ENCODE measurements around the gene RHBDF1. TPM values are rescaled to one million over a fixed set of nuclear protein-coding genes. Genes with fewer than 3 reads are reported as not detected.

The RHBDF1 gene
- total RNA-seq, 1 donor from 2014 or later: 46.5 TPM

DNA sequence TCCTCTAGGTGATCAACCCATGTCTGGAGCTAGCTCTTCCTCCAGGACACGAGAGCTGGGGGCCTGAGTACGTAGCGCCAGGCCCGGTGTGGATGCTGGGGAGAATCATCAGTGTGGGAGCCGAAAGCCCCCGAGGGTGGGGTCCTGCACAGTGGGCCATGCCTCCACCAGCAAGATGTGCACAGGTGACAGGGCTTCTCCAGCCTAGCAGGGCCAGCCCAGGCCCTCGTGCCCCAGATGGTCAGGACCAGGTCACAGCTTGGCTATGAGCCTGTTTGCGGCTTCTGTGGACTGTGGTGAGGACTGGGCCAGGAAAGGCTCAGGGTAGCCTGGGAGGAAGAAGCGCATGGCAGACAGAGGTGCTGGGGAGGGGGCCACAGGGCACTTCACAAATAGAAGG, 13.4 kb upstream of the RHBDF1 start:
- Mint-ChIP-seq H3K36me3 (ENCODE audit: low read depth) (no peaks in the 10 kb centered on the region), H3K27ac (ENCODE audit: unreplicated experiment) (no peak overlapping the region), H3K9me3 (no peaks in the 10 kb centered on the region), H3K4me1 (peaks cover 6% of the 10 kb centered on the region), H3K27me3 (ENCODE audit: low read depth) (no peaks in the 10 kb centered on the region), H3K4me3 (no peak overlapping the region)
- TF ChIP-seq CTCF (conservative IDR thresholded peaks at IDR 0.05): no peak
- DNase-seq (ENCODE audit: low read depth, low spot score): no peak

DNA sequence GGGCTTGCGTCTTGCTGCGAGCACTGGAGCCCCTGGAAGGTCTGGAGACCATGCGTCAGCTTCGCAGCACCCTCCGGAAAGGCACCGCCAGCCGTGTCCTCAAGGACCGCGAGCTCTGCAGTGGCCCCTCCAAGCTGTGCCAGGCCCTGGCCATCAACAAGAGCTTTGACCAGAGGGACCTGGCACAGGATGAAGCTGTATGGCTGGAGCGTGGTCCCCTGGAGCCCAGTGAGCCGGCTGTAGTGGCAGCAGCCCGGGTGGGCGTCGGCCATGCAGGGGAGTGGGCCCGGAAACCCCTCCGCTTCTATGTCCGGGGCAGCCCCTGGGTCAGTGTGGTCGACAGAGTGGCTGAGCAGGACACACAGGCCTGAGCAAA, 13.0 kb upstream of the RHBDF1 start:
- DNase-seq (ENCODE audit: low read depth, low spot score): no peak
- no peaks in the 10 kb centered on the region for H3K9me3 Mint-ChIP-seq
- H3K27ac Mint-ChIP-seq (ENCODE audit: unreplicated experiment): no peak overlapping the region
- H3K36me3 Mint-ChIP-seq (ENCODE audit: low read depth): no peaks in the 10 kb centered on the region
- TF ChIP-seq CTCF (conservative IDR thresholded peaks at IDR 0.05): no peak
- no peak overlapping the region for H3K4me3 Mint-ChIP-seq
- H3K27me3 Mint-ChIP-seq (ENCODE audit: low read depth): no peaks in the 10 kb centered on the region
- peaks cover 6% of the 10 kb centered on the region for H3K4me1 Mint-ChIP-seq

GRCh38 chr16:84718-85406, 12.4 kb upstream of the RHBDF1 start:
- peak overlapping the region; percentile 41 for H3K4me3 Mint-ChIP-seq
- H3K27ac Mint-ChIP-seq (ENCODE audit: unreplicated experiment): peak overlapping the region; percentile 50
- H3K27me3 Mint-ChIP-seq (ENCODE audit: low read depth): no peaks in the 10 kb centered on the region
- no peaks in the 10 kb centered on the region for H3K36me3 Mint-ChIP-seq (ENCODE audit: low read depth)
- DNase-seq (ENCODE audit: low read depth, low spot score): no peak
- no peaks in the 10 kb centered on the region for H3K9me3 Mint-ChIP-seq
- peaks cover 6% of the 10 kb centered on the region for H3K4me1 Mint-ChIP-seq
- TF ChIP-seq CTCF (conservative IDR thresholded peaks at IDR 0.05): no peak

DNA sequence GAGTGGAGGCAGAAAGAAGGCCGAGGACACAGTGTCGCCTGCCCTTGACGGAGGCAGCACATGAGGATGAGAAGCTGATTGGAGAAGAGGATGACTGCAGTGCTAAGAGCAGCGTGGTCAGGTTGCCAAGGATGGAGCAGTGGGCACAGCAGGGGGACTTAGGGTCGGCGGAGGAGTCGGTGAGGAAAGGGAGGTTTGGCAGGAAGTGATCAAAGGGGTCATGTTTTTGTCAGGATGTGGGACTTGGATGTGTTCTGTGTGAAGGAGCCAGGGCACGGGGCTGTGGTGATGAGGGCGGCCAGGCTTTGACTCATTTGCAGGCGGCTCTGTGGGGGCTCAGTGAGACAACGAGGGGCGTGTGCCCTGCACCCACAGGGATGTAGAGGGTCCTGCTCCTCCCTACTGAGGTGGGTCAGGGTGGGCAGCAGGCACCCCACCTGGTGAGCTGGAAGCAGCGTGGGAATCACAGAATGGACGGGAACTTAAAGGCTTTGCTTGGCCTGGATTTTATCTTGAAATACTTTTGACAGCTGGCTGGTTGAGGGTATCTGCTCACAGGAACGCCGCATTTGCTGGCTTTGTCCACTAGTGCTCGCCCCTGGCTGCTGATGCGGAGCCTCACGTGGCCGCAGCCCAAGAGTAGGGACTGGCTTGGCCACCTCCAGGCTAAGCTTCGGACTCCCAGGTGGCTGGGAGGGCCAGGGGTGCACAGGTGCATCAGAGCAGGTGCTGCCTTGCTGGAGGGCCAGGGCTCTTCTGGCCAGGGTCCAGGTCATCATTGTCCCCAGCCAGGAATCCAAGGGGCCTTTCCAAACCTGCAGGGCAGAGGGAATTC, 11.6 kb upstream of the RHBDF1 start:
- no peaks in the 10 kb centered on the region for H3K27me3 Mint-ChIP-seq (ENCODE audit: low read depth)
- DNase-seq (ENCODE audit: low read depth, low spot score): no peak
- H3K4me3 Mint-ChIP-seq: peak overlapping the region; percentile 45
- H3K4me1 Mint-ChIP-seq: peaks cover 9% of the 10 kb centered on the region
- peak overlapping the region; percentile 35 for H3K27ac Mint-ChIP-seq (ENCODE audit: unreplicated experiment)
- no peaks in the 10 kb centered on the region for H3K9me3 Mint-ChIP-seq
- no peaks in the 10 kb centered on the region for H3K36me3 Mint-ChIP-seq (ENCODE audit: low read depth)
- TF ChIP-seq CTCF (conservative IDR thresholded peaks at IDR 0.05): no peak

- no peak for DNase-seq (ENCODE audit: low read depth, low spot score)
- Mint-ChIP-seq H3K27me3 (ENCODE audit: low read depth) (no peaks in the 10 kb centered on the region), H3K27ac (ENCODE audit: unreplicated experiment) (no peak overlapping the region), H3K9me3 (no peaks in the 10 kb centered on the region), H3K4me1 (peaks cover 14% of the 10 kb centered on the region), H3K4me3 (no peak overlapping the region), H3K36me3 (ENCODE audit: low read depth) (no peaks in the 10 kb centered on the region)
- no peak for TF ChIP-seq CTCF (conservative IDR thresholded peaks at IDR 0.05)
Measured at GRCh38 chr16:83060-83603, 10.7 kb upstream of the RHBDF1 start.
